Measurements from ENCODE around the gene NELFE.
"Not testable (repeated sequence)": the region's sequence is repeated elsewhere in the genome, so short reads cannot be mapped to it uniquely, and the experiment has no call there.

Gene NELFE

GRCh38 chr6:31918069-31918720 lies 40.6 kb downstream of the NELFE start:
- DNase-seq (ENCODE audit: low read depth), result no peak

- no peak for DNase-seq (ENCODE audit: low read depth)
Measured at GRCh38 chr6:31915756-31916155, 43.0 kb downstream of the NELFE start.

GRCh38 chr6:31915351-31915750 lies 43.4 kb downstream of the NELFE start:
- no peak for DNase-seq (ENCODE audit: low read depth)

- no peak for DNase-seq (ENCODE audit: low read depth)
Measured at GRCh38 chr6:31911826-31912585, 46.8 kb downstream of the NELFE start.

- not testable (repeated sequence) for DNase-seq (ENCODE audit: low read depth)
Measured at GRCh38 chr6:31909298-31909697, 49.5 kb downstream of the NELFE start.

GRCh38 chr6:31908791-31909190 lies 50.0 kb downstream of the NELFE start:
- DNase-seq (ENCODE audit: low read depth), result no peak

GRCh38 chr6:31908255-31908654 lies 50.5 kb downstream of the NELFE start:
- not testable (repeated sequence) for DNase-seq (ENCODE audit: low read depth)

- DNase-seq (ENCODE audit: low read depth), result peak; percentile 42
Measured at GRCh38 chr6:31907158-31907813, 51.5 kb downstream of the NELFE start.

GRCh38 chr6:31906727-31907126 lies 52.0 kb downstream of the NELFE start:
- DNase-seq (ENCODE audit: low read depth), result not testable (repeated sequence)

GRCh38 chr6:31906122-31906521 lies 52.6 kb downstream of the NELFE start:
- DNase-seq (ENCODE audit: low read depth), result no peak

GRCh38 chr6:31905041-31905440 lies 53.7 kb downstream of the NELFE start:
- DNase-seq (ENCODE audit: low read depth), result no peak

GRCh38 chr6:31903957-31904356 lies 54.8 kb downstream of the NELFE start:
- DNase-seq (ENCODE audit: low read depth), result no peak

All from GM04504 (cell line).